UCSD-AML1 (cell line): Measurements from ENCODE around the gene ASMT.
"Not testable (repeated sequence)": the region's sequence is repeated elsewhere in the genome, so short reads cannot be mapped to it uniquely, and the experiment has no call there.

Experiments used
- DNase-seq: peaks from one replicate; lab custom pipeline; 2025; ENCODE audit not compliant: unreplicated experiment; lab: John Stamatoyannopoulos, UW

Gene ASMT, protein sequence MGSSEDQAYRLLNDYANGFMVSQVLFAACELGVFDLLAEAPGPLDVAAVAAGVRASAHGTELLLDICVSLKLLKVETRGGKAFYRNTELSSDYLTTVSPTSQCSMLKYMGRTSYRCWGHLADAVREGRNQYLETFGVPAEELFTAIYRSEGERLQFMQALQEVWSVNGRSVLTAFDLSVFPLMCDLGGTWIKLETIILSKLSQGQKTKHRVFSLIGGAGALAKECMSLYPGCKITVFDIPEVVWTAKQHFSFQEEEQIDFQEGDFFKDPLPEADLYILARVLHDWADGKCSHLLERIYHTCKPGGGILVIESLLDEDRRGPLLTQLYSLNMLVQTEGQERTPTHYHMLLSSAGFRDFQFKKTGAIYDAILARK

DNA sequence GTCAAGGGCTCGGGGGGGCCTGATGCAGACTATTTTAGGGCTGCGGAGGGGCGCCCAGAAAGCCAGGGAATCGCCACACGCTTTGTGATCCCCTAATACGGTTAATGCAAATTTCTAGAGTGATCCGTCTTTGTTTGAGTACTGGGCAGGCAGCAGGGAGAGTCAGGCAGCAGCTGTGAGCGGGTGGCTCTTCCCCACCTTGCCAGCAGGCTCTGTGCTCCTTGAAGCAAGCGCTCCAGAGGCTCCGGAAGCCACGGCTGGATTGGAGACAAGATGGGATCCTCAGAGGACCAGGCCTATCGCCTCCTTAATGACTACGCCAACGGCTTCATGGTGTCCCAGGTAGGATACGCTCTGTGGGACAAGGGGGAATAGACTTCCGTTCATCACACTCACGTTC, at the start of gene ASMT:
TSS of gene ASMT (plus strand) at position 133 of the 400 bp plus-strand sequence. CDS start at position 274, 141 bp downstream.
- no peak for DNase-seq

- not testable (repeated sequence) for DNase-seq
Measured at GRCh38 chrX:1574181-1574580, 40.7 kb upstream of the ASMT start.

DNA sequence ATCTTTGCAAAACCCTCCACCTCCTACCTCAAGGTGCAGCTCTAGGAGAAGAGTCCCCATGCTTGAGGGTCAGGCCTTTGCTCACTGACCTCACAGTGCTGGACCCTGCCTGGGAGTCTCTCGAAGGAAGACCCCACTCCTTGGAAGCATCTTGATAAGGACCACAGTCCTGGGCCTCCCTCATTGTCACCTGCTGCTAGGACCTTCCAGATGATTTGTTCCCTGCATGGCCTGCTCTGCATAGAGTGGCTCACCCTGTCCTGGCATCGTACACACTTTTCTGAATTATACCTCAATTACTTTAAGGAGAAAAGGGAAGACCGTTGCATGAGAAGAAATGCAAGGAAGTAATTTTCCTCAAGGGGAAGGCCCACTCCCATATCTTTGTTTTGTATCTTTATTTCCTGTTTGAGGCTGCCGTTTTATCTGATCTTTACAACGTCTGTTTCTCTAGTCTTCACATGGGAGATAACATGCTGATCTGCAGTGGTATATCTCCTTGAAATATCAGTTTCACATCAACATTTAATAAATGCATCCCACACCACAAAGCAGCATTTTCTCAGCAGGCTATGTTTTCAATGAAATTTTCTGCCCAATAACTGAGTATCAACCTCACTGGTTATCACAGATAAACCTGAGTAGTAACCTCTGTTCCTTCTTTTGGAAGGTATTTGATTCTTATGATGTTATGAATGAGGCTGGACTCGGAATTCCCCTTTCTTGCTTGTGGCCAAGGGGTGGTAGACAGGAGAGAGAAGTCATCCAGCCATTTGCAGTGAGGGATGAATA, 38.5 kb upstream of the ASMT start:
- DNase-seq, result no peak

GRCh38 chrX:1577845-1578244, 37.0 kb upstream of the ASMT start:
- no peak for DNase-seq

- DNase-seq, result no peak
Measured at GRCh38 chrX:1578511-1579173, 36.2 kb upstream of the ASMT start.

GRCh38 chrX:1581132-1581531, 33.7 kb upstream of the ASMT start:
- peak; percentile 47 for DNase-seq

DNA sequence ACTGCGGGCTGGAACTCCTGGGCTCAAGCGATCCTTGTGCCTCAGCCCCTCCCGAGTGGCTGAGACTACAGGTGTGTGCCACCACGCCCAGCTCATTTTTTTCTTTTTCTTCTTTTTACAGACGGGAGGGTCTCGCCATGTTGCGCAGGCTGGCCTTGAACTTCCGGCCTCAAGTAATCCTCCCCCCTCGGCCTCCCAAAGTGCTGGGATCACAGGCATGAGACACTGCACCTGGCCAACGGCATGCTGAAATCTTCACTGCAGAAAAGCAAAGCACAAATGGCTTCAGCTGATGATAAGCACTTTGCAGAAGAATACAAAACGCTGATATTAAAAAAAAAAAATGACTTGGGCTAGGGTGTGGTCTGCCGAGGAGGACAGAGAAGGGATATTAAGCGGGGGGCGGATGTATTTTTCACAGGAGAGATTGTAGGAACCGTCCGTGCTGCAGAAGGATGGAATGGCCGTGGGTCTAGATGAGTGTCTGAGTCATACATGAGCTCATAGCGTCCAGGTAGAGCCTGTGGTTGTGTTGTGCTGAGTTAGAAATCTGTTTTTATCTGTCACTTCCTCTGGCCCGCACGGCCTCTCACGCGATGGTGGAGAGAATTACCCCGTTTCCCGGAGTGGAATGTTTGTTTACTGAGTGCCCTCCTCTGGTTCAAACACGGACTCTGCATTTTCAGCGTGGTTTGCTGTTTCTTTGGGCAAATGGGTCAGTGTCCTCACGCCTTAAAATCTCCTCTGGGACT, 32.0 kb upstream of the ASMT start:
- DNase-seq, result peak; percentile 37

- DNase-seq, result no peak
Measured at GRCh38 chrX:1584237-1585011, 30.4 kb upstream of the ASMT start.

GRCh38 chrX:1587161-1587560, 27.7 kb upstream of the ASMT start:
- no peak for DNase-seq

DNA sequence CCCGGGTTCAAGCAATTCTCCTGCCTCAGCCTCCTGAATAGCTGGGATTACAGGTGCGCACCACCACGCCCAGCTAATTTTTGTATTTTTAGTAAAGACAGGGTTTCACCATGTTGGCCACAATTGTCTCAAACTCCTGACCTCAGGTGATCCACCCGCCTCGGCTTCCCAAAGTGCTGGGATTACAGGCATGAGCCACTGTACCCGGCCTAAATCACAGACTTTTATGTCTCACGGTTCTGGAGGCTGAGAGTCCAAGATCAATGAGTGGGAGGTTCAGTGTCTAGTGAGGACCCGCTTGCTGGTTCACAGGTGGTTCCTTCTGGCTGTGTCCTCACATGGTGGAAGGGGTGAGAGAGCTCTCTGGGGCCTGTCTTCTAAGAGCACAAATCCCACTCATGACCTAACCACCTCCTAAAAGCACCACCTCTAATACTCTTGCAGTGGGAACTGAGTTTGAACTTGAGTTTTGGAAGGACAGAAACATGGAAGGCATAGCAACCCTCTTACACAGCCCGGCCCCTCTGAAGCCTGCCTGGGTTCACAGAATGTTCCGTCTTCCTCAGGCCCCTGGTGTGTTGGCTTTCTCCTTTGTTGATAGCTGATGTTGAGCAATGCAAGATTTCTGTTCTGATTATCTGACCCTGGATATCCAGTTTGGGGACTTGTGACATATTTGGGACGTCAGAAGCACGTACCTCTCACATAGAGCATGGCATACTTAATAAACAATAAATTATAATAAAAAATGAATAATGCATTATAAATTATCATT, 25.3 kb upstream of the ASMT start:
- DNase-seq, result no peak

- DNase-seq, result peak; percentile 98
Measured at GRCh38 chrX:1591102-1591862, 23.6 kb upstream of the ASMT start, which contains the start of gene AKAP17A. Gene AKAP17A (plus strand): TSS chrX:1591604. CDS start chrX:1593463, 1,859 bp downstream.

DNA sequence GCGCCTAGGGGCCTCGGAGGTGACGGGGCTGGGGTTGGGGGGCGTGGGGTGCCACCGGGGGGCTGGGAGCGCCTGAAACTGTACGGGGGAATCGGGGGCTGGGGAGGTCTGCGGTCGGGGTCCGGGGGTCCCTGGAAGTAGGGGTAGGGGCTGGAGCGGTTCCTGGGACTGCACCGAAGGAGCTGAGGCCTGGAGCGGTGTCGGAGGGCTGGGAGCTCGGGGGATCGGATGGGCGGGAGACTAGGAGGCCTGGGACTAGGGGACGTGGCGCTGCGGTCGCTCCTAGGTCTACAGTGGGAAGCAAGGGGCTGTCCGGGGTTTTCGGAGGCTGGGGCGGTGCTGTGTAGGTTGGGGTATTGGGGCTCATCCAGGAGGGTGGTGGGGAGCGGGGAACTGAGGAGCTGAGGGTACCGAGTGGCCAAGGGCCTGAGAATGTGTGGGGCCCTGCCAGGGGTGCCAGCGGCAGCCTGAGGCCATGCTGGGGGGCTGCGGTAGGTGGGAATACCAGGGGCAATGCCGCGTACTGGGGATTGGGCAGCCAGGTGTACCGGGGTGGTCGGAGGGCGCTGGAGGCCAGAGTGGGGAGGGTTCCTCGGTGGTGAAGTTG, 22.9 kb upstream of the ASMT start:
- no peak for DNase-seq

- peak; percentile 50 for DNase-seq
Measured at GRCh38 chrX:1592470-1593142, 22.3 kb upstream of the ASMT start.

- DNase-seq, result no peak
Measured at GRCh38 chrX:1593286-1594271, 21.3 kb upstream of the ASMT start.

GRCh38 chrX:1595711-1596060, 19.2 kb upstream of the ASMT start:
- no peak for DNase-seq

- no peak for DNase-seq
Measured at GRCh38 chrX:1596676-1597344, 18.0 kb upstream of the ASMT start.
